Hepatocyte (in vitro differentiated cells): ENCODE data around the gene DPY19L2.
"Not testable (repeated sequence)": the region's sequence is repeated elsewhere in the genome, so short reads cannot be mapped to it uniquely, and the experiment has no call there.

Experiments
- EZH2 ChIP-seq: fragments of 200-600 bp; sonication (generic); IDR thresholded peaks from 2 replicates; pipeline ENCODE4 v1.6.1; 2016; ENCODE audit warnings: antibody characterized with exemption, mild to moderate bottlenecking, borderline replicate concordance
- TF ChIP-seq, protein P1 (sequence below): fragments of 200-600 bp; sonication (generic); IDR thresholded peaks from 2 replicates; pipeline ENCODE4 v1.5.1; 2016; ENCODE audit warnings: antibody characterized with exemption, mild to moderate bottlenecking; ENCODE audit not compliant: poor library complexity

GRCh38 chr12:63577631-63578030, 90.7 kb downstream of the DPY19L2 start:
- not testable (repeated sequence) for TF ChIP-seq EZH2
- TF ChIP-seq, protein P1, sequence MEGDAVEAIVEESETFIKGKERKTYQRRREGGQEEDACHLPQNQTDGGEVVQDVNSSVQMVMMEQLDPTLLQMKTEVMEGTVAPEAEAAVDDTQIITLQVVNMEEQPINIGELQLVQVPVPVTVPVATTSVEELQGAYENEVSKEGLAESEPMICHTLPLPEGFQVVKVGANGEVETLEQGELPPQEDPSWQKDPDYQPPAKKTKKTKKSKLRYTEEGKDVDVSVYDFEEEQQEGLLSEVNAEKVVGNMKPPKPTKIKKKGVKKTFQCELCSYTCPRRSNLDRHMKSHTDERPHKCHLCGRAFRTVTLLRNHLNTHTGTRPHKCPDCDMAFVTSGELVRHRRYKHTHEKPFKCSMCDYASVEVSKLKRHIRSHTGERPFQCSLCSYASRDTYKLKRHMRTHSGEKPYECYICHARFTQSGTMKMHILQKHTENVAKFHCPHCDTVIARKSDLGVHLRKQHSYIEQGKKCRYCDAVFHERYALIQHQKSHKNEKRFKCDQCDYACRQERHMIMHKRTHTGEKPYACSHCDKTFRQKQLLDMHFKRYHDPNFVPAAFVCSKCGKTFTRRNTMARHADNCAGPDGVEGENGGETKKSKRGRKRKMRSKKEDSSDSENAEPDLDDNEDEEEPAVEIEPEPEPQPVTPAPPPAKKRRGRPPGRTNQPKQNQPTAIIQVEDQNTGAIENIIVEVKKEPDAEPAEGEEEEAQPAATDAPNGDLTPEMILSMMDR: not testable (repeated sequence)
